GM21526 (cell line): ENCODE measurements around the gene CAMK1D.
"Not testable (repeated sequence)": the region's sequence is repeated elsewhere in the genome, so short reads cannot be mapped to it uniquely, and the experiment has no call there.

Experiments
- ATAC-seq: cut with Tn5 transposase; IDR thresholded peaks from one replicate; pipeline ENCODE4 v1.9.1; 2021; ENCODE audit warnings: moderate library complexity; ENCODE audit not compliant: unreplicated experiment, low FRiP score

Gene CAMK1D

DNA sequence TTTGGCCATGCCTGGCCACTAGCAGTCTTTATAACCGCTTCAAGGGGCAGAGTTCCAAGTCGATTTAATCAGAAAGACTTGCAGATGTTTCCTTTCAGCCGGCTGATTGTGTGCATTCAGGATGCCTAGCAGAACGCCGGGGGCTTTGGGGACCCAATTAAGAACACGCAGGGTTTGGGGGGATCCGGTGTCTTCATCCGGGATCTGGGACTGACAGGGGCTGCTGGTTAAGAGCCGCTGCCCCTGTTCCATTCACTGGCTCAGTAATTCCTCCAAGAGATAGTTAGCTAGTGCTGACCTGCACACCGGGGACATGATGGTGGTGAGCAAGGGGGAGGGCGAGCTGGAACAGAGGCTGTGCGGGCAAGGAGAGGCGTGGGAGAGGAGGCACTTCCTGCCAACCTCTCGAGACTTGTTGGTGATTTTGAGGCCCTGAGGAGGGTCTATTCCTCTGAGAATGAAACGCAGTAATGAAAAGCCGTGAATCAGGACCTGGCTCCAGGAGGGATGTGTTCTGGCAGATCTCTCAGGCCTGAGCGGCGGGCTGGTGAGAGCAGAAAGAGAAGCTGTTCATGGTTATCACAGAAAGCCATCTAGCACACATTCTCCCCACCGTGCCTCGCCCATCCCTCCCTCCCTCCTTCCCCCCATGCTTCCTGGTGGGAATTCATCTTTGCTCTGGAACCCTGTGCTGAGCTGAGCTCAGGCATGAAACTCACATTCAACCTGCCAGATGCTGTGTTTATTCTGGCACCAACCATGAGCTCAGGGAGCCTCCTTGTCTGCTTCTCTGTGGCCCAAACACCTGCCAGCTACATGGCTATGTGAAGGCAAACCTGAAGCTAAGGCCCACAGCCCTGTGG is 500.2 kb downstream of the CAMK1D start:
- no peak for ATAC-seq

- no peak for ATAC-seq
Observed at GRCh38 chr10:12852687-12853086, 503.3 kb downstream of the CAMK1D start.

DNA sequence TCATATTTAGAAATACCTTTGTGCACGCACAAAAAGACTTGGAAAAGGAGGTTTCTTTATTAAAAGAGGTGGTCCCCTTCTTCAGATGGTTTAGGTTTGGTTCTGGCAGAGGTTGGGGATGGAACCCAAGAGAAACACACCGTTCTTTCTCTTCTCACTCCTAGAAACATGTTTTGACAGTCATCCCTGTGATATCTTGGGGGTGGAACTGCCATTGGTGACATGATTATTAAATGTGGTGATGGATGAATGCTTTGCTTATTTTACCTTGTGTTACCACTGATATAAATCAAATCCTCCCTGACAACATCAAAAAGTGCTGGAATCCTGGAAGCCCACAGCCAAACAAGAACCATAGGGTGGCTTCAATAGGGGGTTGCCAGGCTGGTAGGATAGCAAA is 505.6 kb downstream of the CAMK1D start:
- ATAC-seq = no peak

DNA sequence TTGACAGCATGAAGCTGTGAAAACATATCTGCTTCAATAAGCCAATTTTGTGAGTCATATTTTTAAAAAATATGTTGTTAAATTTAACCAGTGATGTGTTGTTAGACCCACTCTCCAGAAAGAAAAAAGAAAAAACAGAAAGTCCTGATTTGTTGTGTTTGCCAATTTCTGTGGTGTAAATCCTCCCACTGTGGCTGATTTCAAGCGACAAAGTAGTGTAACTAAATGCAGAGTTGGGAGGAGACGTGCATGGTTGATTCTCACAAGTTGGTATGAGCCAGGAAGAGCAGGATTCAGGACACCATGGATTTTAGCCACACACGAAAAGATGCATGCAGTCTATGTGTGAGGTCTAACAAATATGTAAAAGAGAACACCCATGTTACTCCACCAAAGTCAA is 513.1 kb downstream of the CAMK1D start:
- no peak for ATAC-seq

- not testable (repeated sequence) for ATAC-seq
Observed at GRCh38 chr10:12865515-12865914, 516.2 kb downstream of the CAMK1D start.

- ATAC-seq = no peak
Observed at GRCh38 chr10:12868229-12868628, 518.9 kb downstream of the CAMK1D start.

- ATAC-seq = no peak
Observed at GRCh38 chr10:12869427-12869826, 520.1 kb downstream of the CAMK1D start.

DNA sequence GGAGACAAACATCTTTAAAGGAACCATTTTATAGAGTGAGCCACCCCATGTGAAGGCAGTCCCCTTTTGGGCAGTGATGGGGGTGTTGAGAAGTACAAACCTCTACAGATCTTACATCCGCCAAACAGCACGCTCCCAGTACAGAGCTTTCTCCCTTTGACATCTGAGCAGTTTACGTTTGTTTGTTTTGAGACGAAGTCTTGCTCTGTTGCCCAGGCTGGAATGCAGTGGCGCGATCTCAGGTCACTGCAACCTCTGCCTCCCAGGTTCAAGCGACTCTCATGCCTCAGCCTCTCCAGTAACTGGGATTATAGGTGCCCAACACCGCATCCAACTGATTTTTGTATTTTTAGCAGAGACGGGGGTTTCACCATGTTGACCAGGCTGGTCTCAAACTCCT is 523.2 kb downstream of the CAMK1D start:
- ATAC-seq = no peak

DNA sequence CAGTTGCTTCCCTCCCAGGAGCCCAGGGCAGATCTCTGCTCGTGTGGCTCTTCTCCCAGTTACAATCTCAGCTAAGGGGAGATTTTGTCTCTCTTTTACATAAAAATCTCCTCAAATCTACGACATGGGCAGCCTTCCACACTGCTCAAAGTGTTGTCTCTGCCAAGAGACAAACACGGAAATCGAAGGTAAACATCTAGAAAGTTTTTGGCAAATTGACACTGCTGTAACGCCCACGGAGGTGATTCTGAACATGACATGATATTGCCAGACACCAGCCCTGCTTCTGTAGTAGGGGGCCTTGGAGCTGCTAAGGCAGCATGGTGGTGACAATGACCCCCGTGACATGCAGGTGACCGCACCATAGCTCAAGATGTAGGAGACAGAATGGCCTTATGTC is 523.8 kb downstream of the CAMK1D start:
- no peak for ATAC-seq

DNA sequence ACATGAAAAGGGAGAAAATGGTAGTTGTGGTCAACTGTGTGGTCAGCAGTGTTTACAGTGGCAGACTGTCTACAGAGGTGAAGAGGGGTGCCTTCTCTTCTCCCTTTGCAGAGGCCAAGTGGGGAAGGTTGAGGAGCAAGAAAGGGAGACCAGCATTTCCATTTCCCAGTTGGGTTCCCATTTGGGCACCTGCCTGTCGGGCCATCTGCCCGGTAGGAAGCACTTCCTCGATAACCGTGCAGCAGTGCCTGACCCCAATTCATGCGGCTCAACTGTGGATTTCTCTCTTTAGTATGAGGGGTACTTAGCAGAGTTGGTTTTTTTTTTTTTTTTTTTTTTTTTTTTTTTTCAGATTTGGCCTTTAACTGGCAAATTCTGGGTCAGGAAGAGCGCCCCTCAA is 525.2 kb downstream of the CAMK1D start:
- no peak for ATAC-seq

DNA sequence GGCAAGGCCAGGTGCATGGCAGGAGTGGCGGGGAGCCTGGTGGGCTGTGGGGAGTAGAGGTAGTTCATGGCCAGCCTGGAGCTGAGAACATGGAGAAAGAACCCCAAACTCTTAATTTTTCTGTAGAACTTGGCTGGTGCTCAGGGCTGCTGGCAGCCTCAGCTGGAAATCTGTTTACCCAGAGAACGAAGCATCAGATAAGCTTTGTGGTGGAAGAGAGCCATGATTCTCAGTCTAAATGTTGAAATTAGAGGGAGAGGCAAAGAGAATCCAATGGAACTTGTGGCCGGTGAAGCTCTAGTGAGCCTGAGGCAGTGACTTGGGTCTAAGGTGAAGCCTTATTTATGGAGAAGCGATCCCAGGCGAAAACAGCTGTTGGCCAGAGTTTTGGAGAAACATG is 525.8 kb downstream of the CAMK1D start:
- ATAC-seq = no peak

DNA sequence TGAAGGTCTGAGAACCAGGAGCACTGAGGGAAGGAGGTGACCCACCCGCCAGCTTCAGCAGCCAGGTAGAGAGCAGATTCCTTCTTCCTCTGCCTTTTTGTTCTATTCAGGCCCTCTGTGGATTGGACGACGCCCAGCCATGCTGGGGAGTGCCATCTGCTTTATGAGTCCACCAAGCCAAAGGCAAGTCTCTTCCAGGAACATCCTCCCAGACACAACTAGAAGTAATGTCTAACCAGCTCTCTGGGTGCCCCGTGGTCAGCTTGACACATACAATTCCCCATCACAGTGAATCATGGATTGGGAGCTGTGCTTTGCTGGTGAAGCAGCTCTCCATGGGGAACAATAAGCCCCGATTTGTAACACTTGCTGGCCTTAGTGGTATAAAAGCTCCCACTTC is 526.9 kb downstream of the CAMK1D start:
- ATAC-seq = no peak

GRCh38 chr10:12877150-12877549 is 527.8 kb downstream of the CAMK1D start:
- ATAC-seq = no peak

DNA sequence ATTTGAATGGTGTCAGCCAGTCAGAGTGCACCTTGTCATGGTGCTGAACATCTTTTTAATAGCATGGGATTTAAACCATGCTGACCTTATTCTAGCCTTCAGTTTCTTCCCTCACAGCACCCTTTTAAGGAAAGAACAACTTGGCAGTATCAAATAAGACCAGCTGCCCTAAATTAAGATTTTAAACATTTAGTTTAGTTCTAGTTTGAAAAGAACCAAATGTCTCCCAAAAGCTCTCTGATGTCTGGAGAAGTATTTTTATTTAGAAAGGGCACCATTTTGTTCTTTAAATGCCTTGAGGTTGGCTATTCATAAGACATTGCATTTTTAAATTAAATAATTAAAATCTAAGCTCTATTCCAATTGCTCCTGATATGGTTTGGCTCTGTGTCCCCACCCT is 531.1 kb downstream of the CAMK1D start:
- no peak for ATAC-seq

DNA sequence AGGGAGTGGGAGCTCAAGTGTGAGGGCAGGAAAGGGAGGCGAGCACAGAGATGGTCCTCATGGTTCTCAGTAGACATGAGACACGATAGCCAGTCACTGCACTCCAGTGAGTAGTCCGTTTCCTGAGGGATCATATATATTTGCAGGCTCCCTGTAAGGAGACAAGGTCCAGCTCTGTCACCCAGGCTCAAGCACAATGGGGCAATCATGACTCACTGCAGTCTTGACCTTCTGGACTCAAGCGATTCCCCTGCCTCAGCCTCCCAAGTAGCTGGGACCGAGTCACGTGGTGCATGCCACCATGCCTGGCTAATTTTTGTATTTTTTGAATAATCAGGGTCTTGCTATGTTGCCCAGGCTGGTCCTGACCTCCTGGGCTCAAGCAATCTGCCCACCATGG is 535.5 kb downstream of the CAMK1D start:
- no peak for ATAC-seq
